ENCODE measurements around the gene FBXL12. TPM values are rescaled to one million over a fixed set of nuclear protein-coding genes. Genes with fewer than 3 reads are reported as not detected.

FBXL12 gene
- total RNA-seq, 1 donor from 2014 or later: 24.9 TPM

Other genes starting within 250 kb of the FBXL12 start
- 31.8 TPM for gene ZNF121, start 234.6 kb downstream of the FBXL12 start, total RNA-seq
- gene ZNF561, start 197.8 kb downstream of the FBXL12 start, total RNA-seq: 33.8 TPM
- gene ZNF562, start 144.0 kb downstream of the FBXL12 start, total RNA-seq: 37.4 TPM
- gene ZNF846, start 50.3 kb downstream of the FBXL12 start, total RNA-seq: 27.0 TPM
- gene UBL5, start 8.8 kb upstream of the FBXL12 start, total RNA-seq: 206 TPM
- gene PIN1, start 16.2 kb upstream of the FBXL12 start, total RNA-seq: 54.6 TPM
- gene OLFM2, start 117.4 kb upstream of the FBXL12 start, total RNA-seq: 6.9 TPM
- gene COL5A3, start 191.4 kb upstream of the FBXL12 start, total RNA-seq: 47.5 TPM
- gene RDH8, start 194.4 kb upstream of the FBXL12 start, total RNA-seq: not detected

Data from sciatic nerve (tissue), 1 donor.